Thyroid gland (tissue), 4 donors: ENCODE measurements around the gene RINT1. TPM values are rescaled to one million over a fixed set of nuclear protein-coding genes. Genes with fewer than 3 reads are reported as not detected.
"Not testable (repeated sequence)": the region's sequence is repeated elsewhere in the genome, so short reads cannot be mapped to it uniquely, and the experiment has no call there.

Experiments used
- DNase-seq, 2 donors: peaks; one replicate each; pipeline ENCODE4 v3.0.0-alpha.2; 2019
- H3K27ac ChIP-seq, 3 donors: fragments of 200-600 bp; sonication (generic); 1 replicate in 2 of 3; 2 replicates in 1 of 3; pipeline ENCODE4 v1.5.1; 2016 to 2019; ENCODE audit warnings: mild to moderate bottlenecking in 1 of 3, moderate library complexity in 1 of 3
- H3K27me3 ChIP-seq: fragments of 200-600 bp; sonication (generic); one replicate; pipeline ENCODE4 v1.5.1; 2019
- H3K36me3 ChIP-seq, 2 donors: fragments of 200-600 bp; sonication (generic); one replicate each; pipeline ENCODE4 v1.5.1; 2016 to 2019
- H3K4me1 ChIP-seq, 2 donors: fragments of 200-600 bp; sonication (generic); one replicate each; pipeline ENCODE4 v1.5.1; 2017 to 2019
- H3K4me3 ChIP-seq, 3 donors: fragments of 200-600 bp; sonication (generic); replicated peaks in 1 of 3; 1 replicate in 2 of 3; 2 replicates in 1 of 3; pipeline ENCODE4 v1.5.1; 2016; ENCODE audit warnings: mild to moderate bottlenecking in 1 of 3
- H3K9me3 ChIP-seq: fragments of 200-600 bp; sonication (generic); one replicate; pipeline ENCODE4 v1.5.1; 2017
- CTCF ChIP-seq, 6 experiments: fragments of 200-600 bp in 3 of 6; fragments of 450-650 bp in 3 of 6; sonication (generic) in 3 of 6; IDR thresholded peaks; one replicate each; pipeline ENCODE4 v1.5.1; 2016 to 2019; ENCODE audit warnings: antibody characterized with exemption in 6 of 6, mild to moderate bottlenecking in 2 of 6, inconsistent platforms in 1 of 6, moderate library complexity in 1 of 6
- POLR2A ChIP-seq, 2 donors: fragments of 450-650 bp; IDR thresholded peaks; one replicate each; pipeline ENCODE4 v1.6.1; 2017; ENCODE audit warnings: antibody characterized with exemption in 2 of 2, mild to moderate bottlenecking in 2 of 2, moderate library complexity in 1 of 2
- WGBS, 2 donors: methylation state at CpG; one replicate each; pipeline ENCODE4 v1.1.5; 2017; 5-methylcytosine and 5-hydroxymethylcytosine counted together
- intact Hi-C: fragments of 100-400 bp; cut with DNase I; formaldehyde crosslinking; loops from one replicate; pipeline ENCODE4 v1.15.1; 2023
- total RNA-seq, 4 donors: library from RNA; depleted of rRNA; stranded (reverse); fragments of >200 nt; gene quantifications; one replicate each; pipeline ENCODE4 v1.2.3, GENCODE V29; 2016

RINT1 gene
- total RNA-seq, 4 donors from 2014 or later = 15.5 to 22.3 (median 21.7) TPM

GRCh38 chr7:105590793-105591192, 58.8 kb downstream of the RINT1 start:
- Histone ChIP-seq H3K36me3 (no peaks in the 10 kb centered on the region), H3K4me1 (peaks cover 3 to 4% of the 10 kb centered on the region in 2 donors), H3K27ac (no peak overlapping the region), H3K4me3 (no peak overlapping the region), H3K27me3 (no peaks in the 10 kb centered on the region), H3K9me3 (no peaks in the 10 kb centered on the region)
- 77 to 93% methylated on average over 5 of the region's 5 CpGs for WGBS, 2 donors
- TF ChIP-seq POLR2A (IDR thresholded peaks at IDR 0.05) = no peak
- no peak for TF ChIP-seq CTCF (IDR thresholded peaks at IDR 0.05)
- intact Hi-C loops = no loop called here
- DNase-seq = no peak

- H3K27ac ChIP-seq = no peak overlapping the region
- no peaks in the 10 kb centered on the region for H3K27me3 ChIP-seq
- 67 to 69% methylated on average over 2 of the region's 2 CpGs for WGBS, 2 donors
- no peak for DNase-seq
- H3K4me3 ChIP-seq = no peak overlapping the region
- no peaks in the 10 kb centered on the region for H3K9me3 ChIP-seq
- TF ChIP-seq CTCF (IDR thresholded peaks at IDR 0.05) (no peak), POLR2A (IDR thresholded peaks at IDR 0.05) (no peak)
- no peaks in the 10 kb centered on the region for H3K36me3 ChIP-seq
- H3K4me1 ChIP-seq = peaks cover 3 to 4% of the 10 kb centered on the region in 2 donors
- intact Hi-C loops = no loop called here
Observed at GRCh38 chr7:105591522-105591921, 59.5 kb downstream of the RINT1 start.

GRCh38 chr7:105594034-105594433, 62.0 kb downstream of the RINT1 start:
- Histone ChIP-seq H3K27me3 (no peaks in the 10 kb centered on the region), H3K4me3 (no peak overlapping the region), H3K27ac (no peak overlapping the region), H3K4me1 (peaks cover 16 to 18% of the 10 kb centered on the region in 2 donors), H3K36me3 (no peaks in the 10 kb centered on the region), H3K9me3 (no peaks in the 10 kb centered on the region)
- intact Hi-C loops = no loop called here
- peak in 1 of 2 donors; percentile 25 for DNase-seq
- no peak for TF ChIP-seq CTCF (IDR thresholded peaks at IDR 0.05)
- no peak for TF ChIP-seq POLR2A (IDR thresholded peaks at IDR 0.05)
- WGBS, 2 donors = 71 to 79% methylated on average over 3 of the region's 3 CpGs

GRCh38 chr7:105596866-105597265, 64.9 kb downstream of the RINT1 start:
- intact Hi-C loops = no loop called here
- DNase-seq = no peak
- Histone ChIP-seq H3K4me3 (no peak overlapping the region), H3K9me3 (no peaks in the 10 kb centered on the region), H3K36me3 (no peaks in the 10 kb centered on the region), H3K27ac (peak overlapping the region in 1 of 3 donors; percentile 89), H3K27me3 (no peaks in the 10 kb centered on the region), H3K4me1 (peaks cover 34 to 40% of the 10 kb centered on the region in 2 donors)
- no peak for TF ChIP-seq CTCF (IDR thresholded peaks at IDR 0.05)
- TF ChIP-seq POLR2A (IDR thresholded peaks at IDR 0.05) = no peak
- 75 to 78% methylated on average over 4 of the region's 4 CpGs for WGBS, 2 donors

- H3K27me3 ChIP-seq, H3K9me3 ChIP-seq, H3K36me3 ChIP-seq, DNase-seq, intact Hi-C loops, H3K4me3 ChIP-seq: not testable (repeated sequence)
- H3K4me1 ChIP-seq = peaks cover 48 to 54% of the 10 kb centered on the region in 2 donors
- peak overlapping the region in 2 of 3 donors; percentile 64 to 89 for H3K27ac ChIP-seq
- 85% methylated on average over 8 of the region's 8 CpGs for WGBS, 2 donors
Observed at GRCh38 chr7:105599080-105599479, 67.1 kb downstream of the RINT1 start.

GRCh38 chr7:105599551-105599950, 67.5 kb downstream of the RINT1 start:
- TF ChIP-seq POLR2A (IDR thresholded peaks at IDR 0.05) = no peak
- no peak for TF ChIP-seq CTCF (IDR thresholded peaks at IDR 0.05)
- Histone ChIP-seq H3K36me3 (no peaks in the 10 kb centered on the region), H3K27me3 (no peaks in the 10 kb centered on the region), H3K4me1 (peaks cover 48 to 54% of the 10 kb centered on the region in 2 donors), H3K9me3 (no peaks in the 10 kb centered on the region), H3K27ac (peak overlapping the region in 1 of 3 donors; percentile 89), H3K4me3 (no peak overlapping the region)
- intact Hi-C loops = no loop called here
- 89 to 91% methylated on average over 3 of the region's 3 CpGs for WGBS, 2 donors
- no peak for DNase-seq
